GM06990 (cell line): ENCODE measurements around the gene DDR2.

Experiments used
- DNase-seq: peaks from one replicate; pipeline ENCODE4 v3.0.0-alpha.2; 2011; ENCODE audit not compliant: insufficient read length; ENCODE audit errors: extremely low read depth
- H3K27me3 ChIP-seq: replicated peaks from 2 replicates; pipeline ENCODE4 v1.6.0; 2011; ENCODE audit warnings: low read length; ENCODE audit not compliant: control insufficient read depth, insufficient read depth
- H3K36me3 ChIP-seq: 2 replicates; pipeline ENCODE4 v1.5.1; 2011; ENCODE audit warnings: low read length; ENCODE audit not compliant: control insufficient read depth, insufficient read depth
- H3K4me3 ChIP-seq: replicated peaks from 2 replicates; pipeline ENCODE4 v1.5.1; 2011; ENCODE audit warnings: low read depth, mild to moderate bottlenecking, control low read depth, low read length
- CTCF ChIP-seq: IDR thresholded peaks from 2 replicates; pipeline ENCODE4 v1.5.1; 2011; ENCODE audit warnings: low read length, control low read depth, mild to moderate bottlenecking, inconsistent platforms; ENCODE audit not compliant: insufficient read depth, poor library complexity, severe bottlenecking

The DDR2 gene

GRCh38 chr1:162671664-162672410 is 39.6 kb downstream of the DDR2 start:
- H3K27me3 ChIP-seq: no peaks in the 10 kb centered on the region
- DNase-seq: no peak
- no peak overlapping the region for H3K4me3 ChIP-seq
- no peaks in the 10 kb centered on the region for H3K36me3 ChIP-seq
- no peak for TF ChIP-seq CTCF

- Histone ChIP-seq H3K4me3 (no peak overlapping the region), H3K27me3 (no peaks in the 10 kb centered on the region), H3K36me3 (no peaks in the 10 kb centered on the region)
- DNase-seq: no peak
- TF ChIP-seq CTCF: no peak
Measured at GRCh38 chr1:162672622-162673260, 40.5 kb downstream of the DDR2 start.

- Histone ChIP-seq H3K27me3 (no peaks in the 10 kb centered on the region), H3K4me3 (no peak overlapping the region), H3K36me3 (no peaks in the 10 kb centered on the region)
- no peak for TF ChIP-seq CTCF
- DNase-seq: no peak
Measured at GRCh38 chr1:162674034-162674608, 41.9 kb downstream of the DDR2 start.

GRCh38 chr1:162676087-162676486 is 43.8 kb downstream of the DDR2 start:
- H3K4me3 ChIP-seq: no peak overlapping the region
- no peak for TF ChIP-seq CTCF
- no peak for DNase-seq
- H3K36me3 ChIP-seq: no peaks in the 10 kb centered on the region
- no peaks in the 10 kb centered on the region for H3K27me3 ChIP-seq

- TF ChIP-seq CTCF: no peak
- Histone ChIP-seq H3K27me3 (no peaks in the 10 kb centered on the region), H3K36me3 (no peaks in the 10 kb centered on the region), H3K4me3 (no peak overlapping the region)
- no peak for DNase-seq
Measured at GRCh38 chr1:162676750-162677149, 44.5 kb downstream of the DDR2 start.
